GM19351 (cell line): ENCODE results near the gene ARHGAP5.

ENCODE experiments used
- ATAC-seq: cut with Tn5 transposase; IDR thresholded peaks from one replicate; pipeline ENCODE4 v1.9.1; 2021; ENCODE audit warnings: mild to moderate bottlenecking, moderate library complexity; ENCODE audit not compliant: unreplicated experiment

Gene ARHGAP5

GRCh38 chr14:32205554-32205953 lies 128.4 kb downstream of the ARHGAP5 start:
- ATAC-seq, result no peak

- ATAC-seq, result peak; percentile 29
These were observed 128.9 kb downstream of the ARHGAP5 start for GRCh38 chr14:32205984-32206383.

- ATAC-seq, result no peak
These were observed 129.4 kb downstream of the ARHGAP5 start for GRCh38 chr14:32206552-32206951.

- no peak for ATAC-seq
These were observed 131.4 kb downstream of the ARHGAP5 start for GRCh38 chr14:32208490-32208889.
